HG03066 (cell line): ENCODE results near the gene ETFBKMT.
A peak's percentile ranks its signal among the peaks of the same experiment; 100 is the strongest.
"Not testable (repeated sequence)": the region's sequence is repeated elsewhere in the genome, so short reads cannot be mapped to it uniquely, and the experiment has no call there.

ENCODE experiments used
- ATAC-seq: cut with Tn5 transposase; IDR thresholded peaks from one replicate; pipeline ENCODE4 v1.9.1; 2021; ENCODE audit warnings: low read depth; ENCODE audit not compliant: unreplicated experiment

Gene ETFBKMT

DNA sequence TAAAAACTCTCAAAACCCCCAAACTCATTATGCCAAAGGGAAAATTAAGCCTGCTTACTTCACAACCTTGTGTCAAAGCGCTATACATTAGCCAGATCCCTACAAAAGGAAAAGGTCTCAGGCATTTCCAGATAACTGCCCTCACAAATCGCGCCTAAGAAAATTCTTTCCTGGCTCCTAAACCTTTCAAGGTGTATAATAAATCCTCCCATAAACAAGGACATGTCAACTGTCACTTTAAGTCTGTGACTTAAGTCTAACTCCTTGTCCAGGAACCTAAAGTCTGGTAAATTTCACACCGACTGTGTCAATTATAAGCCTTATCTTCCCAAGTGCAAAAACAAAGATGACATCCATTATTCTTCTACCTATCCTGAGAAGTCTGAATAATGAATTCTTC, 4.3 kb upstream of the ETFBKMT start:
- no peak for ATAC-seq

DNA sequence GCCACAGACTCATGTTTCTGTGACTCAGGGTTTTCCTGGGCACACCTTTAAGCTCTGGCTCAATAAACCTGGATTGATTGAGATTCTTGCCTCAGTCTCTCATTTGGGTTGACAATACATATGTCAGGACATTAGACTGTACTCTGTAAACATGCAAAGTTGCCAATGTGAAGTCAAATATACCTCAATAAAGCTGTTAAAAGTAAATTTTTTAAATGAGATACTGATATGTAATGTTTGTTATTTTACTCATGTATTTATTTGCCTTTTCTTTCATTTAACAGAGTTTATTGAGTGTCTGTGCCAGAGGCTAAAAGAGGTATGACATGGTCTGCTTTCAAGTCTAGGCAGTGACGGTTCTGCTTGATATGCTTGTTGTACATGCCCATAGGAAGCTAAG, 3.7 kb upstream of the ETFBKMT start:
- ATAC-seq, result no peak

DNA sequence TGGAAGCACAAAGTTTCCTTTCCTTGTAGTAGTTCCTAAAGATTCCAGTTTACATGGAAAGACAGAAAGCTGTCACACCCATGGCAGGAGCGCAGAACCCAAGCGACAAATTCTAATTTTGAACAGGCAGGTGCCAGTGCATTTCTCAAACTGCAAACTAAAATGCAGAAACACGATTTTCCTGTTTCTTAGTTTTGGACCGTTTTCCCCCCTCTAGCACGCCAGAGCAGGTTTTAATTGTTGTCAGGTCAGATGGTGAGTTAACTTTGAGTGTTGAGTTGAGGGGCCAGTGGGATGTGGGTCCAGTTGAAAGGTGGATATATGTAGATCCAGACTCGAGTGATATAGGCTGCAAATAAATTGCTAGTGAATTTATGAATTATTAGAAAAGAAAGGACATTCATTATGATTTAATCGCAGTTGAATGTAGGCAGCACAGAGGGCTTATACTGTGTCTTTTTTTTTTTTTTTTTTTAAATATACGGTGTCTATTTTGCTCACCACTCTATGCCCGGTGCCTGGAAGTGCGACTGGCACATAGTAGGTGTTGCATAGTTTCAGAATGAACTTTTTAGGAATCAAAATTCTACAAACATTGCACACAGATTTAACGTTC, 909 bp upstream of the ETFBKMT start:
- ATAC-seq, result peak; percentile 3

DNA sequence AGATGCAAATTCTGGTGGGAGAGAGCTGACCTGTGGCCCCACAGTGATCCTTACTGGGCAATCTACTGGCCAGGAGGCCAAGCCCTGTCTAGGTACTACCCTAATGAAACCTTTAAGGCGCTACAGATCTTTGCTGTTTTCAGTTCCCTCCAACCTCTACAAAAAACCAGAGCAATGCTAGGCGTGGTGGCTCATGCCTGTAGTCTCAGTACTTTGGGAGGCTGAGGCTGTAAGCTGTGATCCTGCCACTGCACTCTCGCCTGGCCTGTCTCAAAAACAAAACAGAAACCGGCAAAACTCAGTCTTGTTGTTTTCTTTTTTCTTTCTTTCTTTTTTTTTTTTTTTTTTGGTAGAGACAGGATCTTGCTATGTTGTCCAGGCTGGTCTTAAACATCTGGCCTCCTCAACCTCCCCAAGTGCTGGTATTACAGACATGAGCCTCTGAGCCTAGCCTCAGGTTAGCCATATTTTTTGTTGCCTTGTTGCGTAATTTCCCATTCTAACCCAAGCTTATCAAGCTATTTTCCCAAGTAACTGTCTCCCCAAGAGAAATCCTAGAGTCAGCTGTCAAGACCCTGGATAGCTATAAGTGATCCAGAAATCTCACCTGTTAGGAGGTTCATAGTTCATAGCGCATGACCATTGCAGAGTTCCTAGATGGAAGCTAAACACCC, 2.8 kb downstream of the ETFBKMT start:
- ATAC-seq, result no peak

DNA sequence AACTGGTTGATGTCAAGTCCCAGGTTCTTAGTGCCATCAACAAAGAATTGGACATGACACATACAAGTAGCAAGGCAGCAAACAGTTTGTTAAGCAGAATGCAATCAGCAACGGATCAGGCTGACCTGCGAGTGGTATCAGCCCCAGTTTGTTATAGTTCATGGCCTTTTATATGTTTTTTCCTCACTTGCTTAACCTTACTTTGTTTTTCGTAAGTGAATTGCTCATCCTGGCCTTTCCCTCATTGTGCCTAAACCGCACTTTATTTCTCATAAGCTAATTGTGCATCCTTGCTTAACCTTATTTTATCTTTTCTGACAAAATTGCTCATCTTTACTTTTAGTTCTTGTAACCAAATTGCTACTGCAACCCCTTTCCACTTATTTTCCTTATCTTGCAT, 4.1 kb downstream of the ETFBKMT start:
- ATAC-seq, result no peak

DNA sequence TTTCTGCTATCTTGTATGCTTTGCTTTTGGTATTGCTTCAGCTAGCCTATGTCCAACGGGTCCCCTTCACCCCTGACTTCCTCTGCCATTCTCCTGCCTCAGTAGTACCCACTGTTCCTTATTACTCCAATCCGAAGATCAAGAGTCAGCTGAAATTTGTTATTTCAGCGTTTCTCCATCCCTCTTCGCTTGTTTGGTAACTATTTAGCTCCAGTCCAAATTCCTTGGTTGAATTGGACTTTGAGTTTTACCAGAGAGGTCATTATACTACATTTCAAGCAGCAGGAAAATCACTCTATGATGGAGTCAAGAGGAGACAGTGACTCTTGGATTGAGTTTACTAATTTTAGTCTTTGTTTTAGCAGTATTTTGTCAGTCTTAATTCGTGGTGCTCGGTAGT, 4.5 kb downstream of the ETFBKMT start:
- no peak for ATAC-seq

DNA sequence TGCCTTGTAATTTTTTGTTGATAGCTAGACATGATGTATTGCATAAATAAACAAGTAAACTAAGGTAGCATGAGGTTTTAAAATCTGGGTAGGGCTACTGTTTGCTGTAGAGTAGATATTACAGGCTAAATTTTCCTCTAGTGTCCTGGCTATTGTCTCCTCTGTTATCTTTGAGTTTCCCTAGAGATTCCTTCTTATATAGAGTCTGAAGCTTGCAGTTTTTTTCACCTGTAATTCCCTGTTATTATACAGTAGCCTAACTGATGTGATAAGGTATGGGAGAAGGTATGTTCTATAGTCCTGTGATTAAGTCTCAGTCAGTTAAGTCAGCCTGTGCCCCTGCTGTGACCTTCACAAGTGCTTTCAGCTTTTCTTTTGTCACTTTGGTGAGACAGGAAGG, 9.5 kb downstream of the ETFBKMT start:
- ATAC-seq, result no peak

DNA sequence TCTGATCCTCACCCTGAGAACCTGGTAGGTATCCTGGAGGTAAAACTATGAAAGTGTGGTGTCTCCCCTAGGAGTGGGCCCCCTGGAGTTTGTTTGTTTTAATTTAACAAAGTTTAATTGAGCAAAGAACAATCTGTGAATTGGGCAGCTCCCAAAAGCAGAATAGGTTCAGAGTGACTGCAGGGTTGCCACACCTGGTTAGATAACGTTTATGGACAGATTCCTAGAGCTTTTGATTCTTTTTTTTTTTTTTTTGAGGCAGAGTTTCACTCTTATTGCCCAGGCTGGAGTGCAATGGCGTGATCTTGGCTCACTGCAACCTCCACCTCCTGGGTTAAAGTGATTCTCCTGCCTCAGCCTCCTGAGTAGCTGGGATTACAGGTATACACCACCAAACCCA, 10.1 kb downstream of the ETFBKMT start:
- not testable (repeated sequence) for ATAC-seq

DNA sequence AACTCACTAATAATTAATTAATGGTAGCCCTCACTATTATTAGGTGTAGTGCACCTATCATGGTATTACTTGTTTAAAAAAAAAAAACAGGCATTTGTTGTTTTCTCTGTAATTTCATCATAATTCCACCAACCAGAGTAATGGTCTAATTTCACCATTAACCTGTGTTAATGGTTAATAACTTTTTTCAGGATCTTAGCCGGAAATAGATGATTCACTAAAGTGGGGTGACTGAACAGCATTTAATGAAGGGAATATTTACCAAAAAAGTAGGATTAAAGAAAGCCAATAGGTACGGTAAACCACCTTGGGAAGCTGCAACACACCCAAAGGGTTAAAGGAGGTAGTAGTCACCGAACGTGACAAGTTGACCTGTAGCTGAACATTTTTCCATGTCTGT, 13.0 kb downstream of the ETFBKMT start:
- no peak for ATAC-seq

DNA sequence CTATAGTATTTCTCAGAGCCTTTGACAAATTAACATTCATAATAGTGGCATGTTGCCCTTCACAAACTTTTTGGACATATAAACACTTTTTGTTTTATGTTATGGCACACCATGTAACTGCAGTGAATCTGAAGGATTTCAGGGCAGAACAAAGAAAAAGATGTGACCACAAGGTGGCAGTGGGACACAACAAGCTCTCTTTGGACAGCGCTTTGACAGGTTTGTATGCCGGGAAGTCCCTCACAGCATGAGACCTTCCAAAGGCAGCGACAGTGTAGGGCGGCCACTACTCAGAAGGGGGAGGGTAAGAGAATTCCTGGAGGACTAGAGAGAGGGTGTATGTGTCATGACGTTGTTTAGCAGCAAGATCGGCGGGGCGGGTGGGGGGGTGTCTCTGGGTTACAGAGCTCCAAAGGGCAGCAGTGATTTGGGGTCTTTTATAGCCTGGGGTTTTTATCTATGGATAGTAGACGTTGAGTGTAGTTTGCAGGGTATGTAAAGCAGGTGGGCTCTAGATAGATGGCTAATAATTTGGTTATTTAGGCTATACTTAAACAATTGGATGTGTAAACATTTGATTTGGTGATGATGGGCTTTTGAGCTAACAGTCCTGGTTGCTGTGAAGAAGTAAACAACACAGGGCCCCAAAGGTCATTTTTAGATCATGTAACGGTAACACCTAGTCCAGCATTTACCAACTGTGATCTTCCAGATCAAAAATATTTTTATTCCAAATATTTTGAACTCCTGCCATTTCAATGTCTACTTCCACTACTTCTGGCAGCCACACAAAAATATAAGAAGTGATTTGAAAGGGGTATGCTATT, 22.9 kb downstream of the ETFBKMT start:
- peak; percentile 86 for ATAC-seq

DNA sequence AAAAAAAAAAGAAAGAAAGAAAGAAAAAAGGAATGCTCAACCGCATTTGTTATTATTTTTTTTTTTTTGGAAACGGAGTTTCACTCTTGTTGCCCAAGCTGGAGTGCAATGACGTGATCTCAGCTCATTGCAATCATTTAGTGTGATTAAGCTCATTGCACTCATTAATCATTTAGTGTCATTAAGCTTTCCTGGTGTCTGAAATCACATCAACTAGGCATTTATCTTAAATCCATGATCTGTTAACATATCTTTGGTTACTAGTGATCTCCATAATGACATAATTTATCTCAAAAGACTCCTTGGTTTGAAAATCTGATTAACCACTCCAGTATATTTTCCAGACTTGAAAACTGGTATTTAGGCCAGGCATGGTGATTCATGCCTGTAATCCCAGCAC, 26.3 kb downstream of the ETFBKMT start:
- no peak for ATAC-seq

DNA sequence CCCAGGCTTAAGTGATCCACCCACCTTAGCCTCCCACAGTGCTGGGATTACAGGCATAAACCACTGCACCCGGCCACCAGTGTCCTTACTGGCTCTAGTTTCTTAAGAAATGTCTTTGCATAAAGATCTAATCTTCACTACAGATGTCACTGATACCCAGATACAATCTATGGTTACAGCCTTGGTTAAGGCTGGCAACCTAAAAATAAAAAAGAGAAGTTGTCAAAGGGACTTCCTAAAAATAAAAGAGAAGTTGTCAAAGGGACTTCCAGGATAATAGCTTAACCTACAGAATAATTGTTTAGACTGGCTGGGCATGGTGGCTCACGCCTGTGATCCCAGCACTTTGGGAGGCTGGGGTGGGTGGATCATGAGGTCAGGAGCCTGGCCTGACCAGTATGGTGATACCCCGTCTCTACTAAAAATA, 27.6 kb downstream of the ETFBKMT start:
- no peak for ATAC-seq

DNA sequence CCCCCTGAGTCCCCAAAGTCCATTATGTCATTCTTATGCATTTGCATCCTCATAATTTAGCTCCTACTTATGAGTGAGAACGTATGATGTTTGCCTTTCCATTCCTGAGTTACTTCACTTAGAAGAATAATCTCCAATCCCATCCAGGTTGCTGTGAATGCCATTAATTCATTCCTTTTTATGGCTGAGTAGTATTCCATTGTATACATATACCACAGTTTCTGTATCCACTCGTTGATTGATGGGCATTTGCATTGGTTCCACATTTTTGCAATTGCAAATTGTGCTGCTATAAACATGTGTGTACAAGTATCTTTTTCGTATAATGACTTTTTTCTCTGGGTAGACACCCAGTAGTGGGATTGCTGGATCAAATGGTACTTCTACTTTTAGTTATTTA, 30.4 kb downstream of the ETFBKMT start:
- not testable (repeated sequence) for ATAC-seq

DNA sequence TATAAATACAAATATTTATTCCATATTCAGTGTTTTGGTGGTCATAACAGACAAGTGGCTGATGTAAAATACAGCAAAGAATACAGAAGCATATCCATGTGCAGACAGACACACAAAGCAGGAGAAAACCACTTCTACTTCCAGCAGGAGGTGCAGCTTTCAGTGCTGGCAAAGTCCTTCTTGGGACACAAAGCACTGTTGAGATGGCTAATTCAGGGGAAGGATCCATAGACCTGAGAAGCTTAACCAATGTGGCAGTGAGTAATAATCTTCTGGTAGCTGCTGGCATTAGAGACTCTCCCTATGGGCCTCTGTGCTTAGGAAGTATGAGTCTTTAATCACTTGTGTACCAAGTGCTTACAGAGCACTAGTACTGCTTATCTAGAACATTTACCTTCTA, 42.6 kb downstream of the ETFBKMT start:
- ATAC-seq, result no peak

DNA sequence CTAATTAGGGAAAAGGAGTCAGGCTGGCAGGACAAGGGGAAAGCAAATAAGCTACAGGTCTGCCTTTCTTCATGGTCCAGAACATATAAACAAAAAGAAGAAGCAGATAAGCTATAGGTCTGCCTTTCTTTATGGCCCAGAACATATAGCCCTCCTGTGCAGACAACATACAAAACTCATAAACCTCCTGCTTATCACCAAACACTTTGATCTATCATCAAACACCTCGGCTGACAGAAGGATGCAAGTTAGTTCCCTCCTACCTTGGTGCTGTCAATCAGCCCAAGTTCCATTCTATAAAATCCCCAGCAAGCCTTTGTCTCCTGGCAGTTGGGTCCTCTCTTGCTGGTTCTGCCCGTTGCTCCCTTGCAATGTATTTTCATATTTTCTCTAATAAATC, 46.1 kb downstream of the ETFBKMT start:
- ATAC-seq, result no peak

DNA sequence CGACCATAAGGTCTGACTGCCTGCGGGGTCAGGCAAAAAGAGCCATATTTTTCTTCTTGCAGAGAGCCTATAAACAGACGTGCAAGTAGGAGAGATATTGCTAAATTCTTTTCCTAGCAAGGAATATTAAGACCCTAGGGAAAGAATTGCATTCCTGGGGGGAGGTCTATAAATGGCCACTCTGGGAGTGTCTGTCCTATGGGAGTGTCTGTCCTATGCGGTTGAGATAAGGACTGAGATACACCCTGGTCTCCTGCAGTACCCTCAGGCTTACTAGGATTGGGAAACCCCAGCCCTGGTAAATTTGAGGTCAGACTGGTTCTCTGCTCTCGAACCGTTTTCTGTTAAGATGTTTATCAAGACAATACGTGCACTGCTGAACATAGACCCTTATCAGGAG, 48.6 kb downstream of the ETFBKMT start:
- not testable (repeated sequence) for ATAC-seq

DNA sequence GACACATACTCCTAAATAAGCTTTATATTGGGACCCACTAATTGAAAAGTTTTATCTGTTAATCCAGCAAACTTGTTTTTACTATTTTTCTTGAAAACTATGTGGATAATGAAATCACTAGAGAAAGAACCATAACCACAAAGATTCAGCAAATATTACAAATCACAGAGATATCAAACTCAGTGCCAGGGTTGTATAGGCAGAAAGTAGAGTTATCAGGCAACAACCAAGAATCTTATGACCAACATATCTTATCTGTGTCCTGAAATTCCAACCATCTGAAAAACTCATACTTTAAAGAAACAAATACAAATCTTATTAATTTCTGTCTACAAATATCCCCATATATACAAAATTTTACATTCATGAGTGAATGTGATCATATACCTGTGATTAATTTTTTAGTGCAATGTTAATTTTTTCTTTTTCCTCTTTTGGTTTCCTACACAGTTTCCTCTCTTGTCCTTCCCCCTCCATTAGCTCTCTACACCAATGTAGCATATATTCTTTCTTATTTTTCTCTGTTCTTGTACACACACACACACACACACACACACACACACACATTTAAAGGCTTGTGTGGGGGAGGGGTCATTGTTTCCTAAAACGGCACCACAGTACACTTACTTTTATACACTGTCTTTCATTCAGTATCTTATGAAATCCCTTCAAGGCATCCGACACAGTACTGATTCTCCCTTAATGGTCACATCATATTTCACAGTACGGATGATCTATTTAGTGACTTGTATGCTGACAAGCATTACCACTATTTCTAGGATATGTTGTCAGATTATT, 50.7 kb downstream of the ETFBKMT start:
- ATAC-seq, result no peak

DNA sequence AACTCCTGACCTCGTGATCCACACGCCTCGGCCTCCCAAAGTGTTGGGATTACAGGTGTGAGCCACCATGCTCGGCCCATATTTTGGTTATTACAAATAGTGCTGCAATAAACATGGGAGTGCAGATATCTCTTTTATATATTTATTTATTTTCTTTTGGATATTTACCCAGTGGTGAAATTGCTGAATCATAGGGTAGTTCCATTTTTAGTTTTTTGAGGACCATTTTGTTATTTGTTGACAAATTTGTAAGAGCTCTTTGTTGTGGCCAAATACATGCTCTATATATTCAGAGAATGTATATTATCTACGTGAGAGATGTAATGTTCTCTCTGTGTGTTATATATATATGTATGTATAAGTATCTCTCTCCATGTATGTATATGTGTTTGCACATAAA, 53.4 kb downstream of the ETFBKMT start:
- no peak for ATAC-seq

DNA sequence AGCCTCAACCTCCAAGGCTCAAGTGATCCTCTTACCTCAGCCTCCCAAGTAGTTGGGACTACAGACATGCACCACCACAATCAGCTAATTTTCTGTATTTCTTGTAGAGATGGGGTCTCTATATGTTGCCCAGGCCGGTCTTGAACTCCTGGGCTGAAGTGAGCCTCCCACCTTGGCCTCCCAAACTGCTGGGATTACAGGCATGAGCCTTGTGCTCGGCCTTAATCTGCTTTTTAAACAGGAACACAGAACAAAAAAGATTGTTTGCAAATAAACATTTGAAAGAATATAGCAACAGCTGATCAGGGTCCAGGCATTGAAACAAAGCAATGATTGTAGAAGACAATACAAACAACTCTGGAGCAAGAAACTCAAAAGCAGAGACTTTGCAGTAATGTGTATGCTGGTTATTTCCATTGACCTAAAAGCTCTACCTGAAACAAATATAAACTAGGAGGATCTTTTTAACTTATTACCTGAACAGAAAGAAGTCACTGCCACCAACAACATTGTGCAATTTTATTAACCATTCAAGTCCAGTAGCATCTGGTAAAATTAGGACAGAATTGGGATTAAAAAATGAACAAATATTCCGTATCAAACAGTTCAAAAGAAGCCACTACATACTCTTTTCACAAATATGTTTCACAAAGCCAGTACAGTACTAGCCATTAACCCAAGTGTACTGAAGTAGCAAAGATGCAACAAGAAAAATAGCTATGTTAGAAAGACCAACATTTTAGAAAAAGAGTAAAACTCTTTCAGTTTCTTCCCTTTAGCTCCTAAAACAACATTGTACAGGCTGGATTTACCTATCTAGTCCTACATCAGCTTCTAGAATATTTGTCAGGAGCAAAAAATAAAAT, 55.2 kb downstream of the ETFBKMT start:
- ATAC-seq, result no peak

DNA sequence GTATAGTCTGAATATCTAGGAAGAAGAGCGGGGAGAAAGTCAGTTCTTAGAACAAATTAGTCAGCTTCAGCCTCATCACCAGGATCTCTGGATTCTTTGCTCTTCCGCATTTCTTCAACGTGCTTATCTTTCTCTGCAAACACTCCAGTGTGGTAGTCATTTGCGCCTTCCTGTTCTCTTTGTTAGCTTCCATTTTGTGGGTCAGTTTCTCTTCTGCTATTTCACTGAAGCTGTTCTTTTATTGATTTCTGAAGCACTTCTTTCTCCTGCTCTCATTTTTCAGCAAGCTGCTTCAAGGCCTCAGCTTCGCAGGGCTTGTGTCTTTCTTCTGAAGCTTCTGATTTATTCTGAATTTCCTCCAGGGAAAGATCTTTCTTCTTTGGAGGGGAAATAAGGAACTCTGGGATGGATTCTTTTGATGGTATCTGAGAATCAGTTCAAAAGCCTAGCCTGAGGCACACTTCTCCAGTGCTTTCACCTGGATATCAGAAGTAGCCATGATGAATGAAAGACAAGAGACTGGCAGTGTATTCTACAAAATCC, 55.9 kb downstream of the ETFBKMT start:
- ATAC-seq, result no peak
